OCI-LY3 (cell line): ENCODE measurements around the gene NFATC4.
"Not testable (repeated sequence)": the region's sequence is repeated elsewhere in the genome, so short reads cannot be mapped to it uniquely, and the experiment has no call there.

Experiments
- H2AFZ ChIP-seq: fragments of 200-600, 300-600 bp; shearing (Covaris generic); 2 replicates; pipeline ENCODE4 v1.6.0; 2014; ENCODE audit warnings: antibody characterized with exemption, low read depth, low read length
- H3K27ac ChIP-seq: fragments of 200-600, 300-600 bp; sonication (generic); 2 replicates; pipeline ENCODE4 v1.5.1; 2014; ENCODE audit warnings: mild to moderate bottlenecking, low read length, moderate library complexity, mixed read lengths
- H3K27me3 ChIP-seq: fragments of 200-600, 300-600 bp; sonication (generic); 2 replicates; pipeline ENCODE4 v1.6.1; 2014; ENCODE audit warnings: low read depth, low read length, mixed read lengths
- H3K36me3 ChIP-seq: fragments of 200-600, 300-600 bp; sonication (generic); replicated peaks from 2 replicates; pipeline ENCODE3; 2014; ENCODE audit warnings: low read depth, low read length, mixed read lengths
- H3K4me1 ChIP-seq: fragments of 300-600, 200-600 bp; sonication (generic); 2 replicates; pipeline ENCODE4 v1.6.1; 2014; ENCODE audit warnings: low read length, mixed read lengths
- H3K4me2 ChIP-seq: fragments of 200-600, 300-600 bp; sonication (generic); 2 replicates; pipeline ENCODE4 v1.6.1; 2014; ENCODE audit warnings: low read length, mixed read lengths
- H3K4me3 ChIP-seq: fragments of 300-600, 200-600 bp; sonication (generic); 2 replicates; pipeline ENCODE4 v1.5.1; 2014; ENCODE audit warnings: antibody characterized with exemption, mild to moderate bottlenecking, low read length, moderate library complexity
- H3K79me2 ChIP-seq: fragments of 300-600, 200-600 bp; shearing (Covaris generic); 2 replicates; pipeline ENCODE4 v1.6.1; 2014; ENCODE audit warnings: mild to moderate bottlenecking, low read length, mixed read lengths
- H3K9ac ChIP-seq: fragments of 300-600, 200-600 bp; shearing (Covaris generic); 2 replicates; pipeline ENCODE4 v1.6.0; 2014; ENCODE audit warnings: mild to moderate bottlenecking, low read length, moderate library complexity
- H3K9me3 ChIP-seq: fragments of 200-600, 300-600 bp; shearing (Covaris generic); 2 replicates; pipeline ENCODE4 v1.6.1; 2014; ENCODE audit warnings: low read length, mixed read lengths; ENCODE audit not compliant: insufficient read depth
- H4K20me1 ChIP-seq: fragments of 200-600, 300-600 bp; sonication (generic); 2 replicates; pipeline ENCODE4 v1.6.1; 2016; ENCODE audit warnings: low read length, mixed read lengths; ENCODE audit not compliant: insufficient read depth
- CTCF ChIP-seq: fragments of 200-600, 300-600 bp; sonication (generic); IDR thresholded peaks from 2 replicates; pipeline ENCODE4 v1.5.1; 2014; ENCODE audit warnings: antibody characterized with exemption, low read length, low read depth
- EZH2phosphoT487 ChIP-seq: fragments of 200-600 bp; shearing (Covaris generic); IDR thresholded peaks from 2 replicates; pipeline ENCODE4 v1.6.1; 2018; ENCODE audit warnings: antibody characterized with exemption, mixed run types, low read depth

NFATC4 gene

GRCh38 chr14:24369907-24370687 is 2.1 kb downstream of the NFATC4 start:
- Histone ChIP-seq H3K36me3 (peaks cover 10% of the 10 kb centered on the region), H3K79me2 (no peaks in the 10 kb centered on the region), H4K20me1 (no peaks in the 10 kb centered on the region), H3K4me1 (peaks cover 11% of the 10 kb centered on the region), H3K9ac (no peak overlapping the region), H3K9me3 (no peaks in the 10 kb centered on the region), H3K4me2 (no peak overlapping the region), H3K27me3 (no peaks in the 10 kb centered on the region), H3K27ac (no peak overlapping the region), H3K4me3 (no peak overlapping the region), H2AFZ (no peak overlapping the region)
- no peak for TF ChIP-seq EZH2phosphoT487
- no peak for TF ChIP-seq CTCF

- Histone ChIP-seq H3K9me3 (no peaks in the 10 kb centered on the region), H3K9ac (no peak overlapping the region), H3K27me3 (no peaks in the 10 kb centered on the region), H3K4me3 (no peak overlapping the region), H4K20me1 (no peaks in the 10 kb centered on the region), H3K36me3 (peaks cover 10% of the 10 kb centered on the region), H3K4me1 (peaks cover 6% of the 10 kb centered on the region), H3K79me2 (no peaks in the 10 kb centered on the region), H3K4me2 (no peak overlapping the region), H3K27ac (no peak overlapping the region), H2AFZ (no peak overlapping the region)
- TF ChIP-seq EZH2phosphoT487: no peak
- TF ChIP-seq CTCF: no peak
Measured at GRCh38 chr14:24370748-24371147, 2.8 kb downstream of the NFATC4 start.

- not testable (repeated sequence) for H3K4me3 ChIP-seq, H3K9ac ChIP-seq, H2AFZ ChIP-seq, H3K4me1 ChIP-seq, H3K27ac ChIP-seq, H3K4me2 ChIP-seq, H4K20me1 ChIP-seq, H3K9me3 ChIP-seq, H3K79me2 ChIP-seq, H3K27me3 ChIP-seq
- peaks cover 13% of the 10 kb centered on the region for H3K36me3 ChIP-seq
Measured at GRCh38 chr14:24371605-24372004, 3.6 kb downstream of the NFATC4 start.

DNA sequence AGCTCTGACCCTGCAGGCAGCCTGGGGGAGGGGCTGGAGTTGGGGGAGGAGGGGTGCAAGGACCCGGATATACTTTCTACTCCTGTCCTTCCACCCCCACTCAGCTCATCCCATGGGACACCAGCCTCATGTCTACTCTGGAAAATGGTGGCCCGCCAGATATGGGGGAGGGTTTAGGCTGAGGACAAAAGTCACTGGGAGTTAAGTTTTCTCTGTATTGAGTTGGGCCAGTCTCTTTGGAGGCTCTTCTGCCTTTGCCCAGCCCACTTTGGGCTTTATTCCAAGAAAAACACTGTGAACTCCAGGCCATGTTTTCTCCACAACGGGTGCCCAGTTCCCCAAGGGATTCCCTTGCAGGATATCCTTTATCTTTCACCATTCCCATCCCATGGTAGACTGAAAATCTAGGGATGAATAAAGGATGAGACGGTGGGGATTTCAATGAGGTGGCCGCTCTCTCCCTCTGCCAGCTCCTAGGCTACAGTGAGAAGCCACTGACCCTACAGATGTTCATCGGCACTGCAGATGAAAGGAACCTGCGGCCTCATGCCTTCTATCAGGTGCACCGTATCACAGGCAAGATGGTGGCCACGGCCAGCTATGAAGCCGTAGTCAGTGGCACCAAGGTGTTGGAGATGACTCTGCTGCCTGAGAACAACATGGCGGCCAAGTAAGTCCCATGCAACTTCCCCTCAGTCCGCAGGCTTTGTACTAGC is 4.9 kb downstream of the NFATC4 start:
- H3K4me3 ChIP-seq: no peak overlapping the region
- H3K4me1 ChIP-seq: peaks cover 4% of the 10 kb centered on the region; the same call in 1 of the 2 replicates
- no peak overlapping the region for H2AFZ ChIP-seq
- no peaks in the 10 kb centered on the region for H3K79me2 ChIP-seq
- H3K36me3 ChIP-seq: peaks cover 13% of the 10 kb centered on the region
- TF ChIP-seq CTCF (no peak), EZH2phosphoT487 (no peak)
- H3K4me2 ChIP-seq: no peak overlapping the region
- H3K9ac ChIP-seq: no peak overlapping the region
- H3K27me3 ChIP-seq: no peaks in the 10 kb centered on the region
- H4K20me1 ChIP-seq: no peaks in the 10 kb centered on the region
- H3K9me3 ChIP-seq: no peaks in the 10 kb centered on the region
- no peak overlapping the region for H3K27ac ChIP-seq
